CD1c-positive myeloid dendritic cell (primary cell): ENCODE data around the gene NDUFS7.

Experiments used
- DNase-seq: peaks from one replicate; pipeline ENCODE4 v3.0.0-alpha.2; 2016; ENCODE audit errors: extremely low spot score

The NDUFS7 gene

DNA sequence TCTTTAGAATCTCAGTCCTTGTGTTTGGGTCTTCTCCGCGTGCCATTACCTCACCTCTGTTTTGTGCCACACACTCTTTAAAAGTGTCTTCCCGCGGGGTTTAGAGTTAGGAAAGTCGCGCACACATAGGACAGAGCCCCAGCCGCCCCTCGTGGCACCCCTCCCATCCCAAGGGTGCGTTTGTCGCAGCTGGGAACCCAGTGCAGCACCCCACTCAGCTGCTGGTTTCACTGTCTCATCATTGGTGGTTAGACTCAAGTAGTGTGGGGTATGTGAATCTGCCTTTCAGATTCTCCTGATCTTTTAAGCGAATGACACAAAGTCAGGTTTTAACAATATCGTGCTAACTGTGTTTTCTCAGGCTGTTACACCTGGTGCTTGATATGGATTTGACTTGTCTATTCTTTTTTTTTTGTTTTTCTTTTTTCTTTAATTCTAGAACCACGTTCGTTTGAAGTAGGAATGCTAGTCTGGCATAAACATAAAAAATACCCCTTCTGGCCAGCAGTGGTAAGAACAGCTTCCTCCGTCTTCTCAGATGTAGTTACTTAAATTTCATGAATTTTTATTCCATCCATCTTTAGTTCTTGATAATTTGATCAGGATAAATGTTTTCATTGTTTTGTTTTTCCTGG lies 19.5 kb upstream of the NDUFS7 start:
- DNase-seq: no peak

DNA sequence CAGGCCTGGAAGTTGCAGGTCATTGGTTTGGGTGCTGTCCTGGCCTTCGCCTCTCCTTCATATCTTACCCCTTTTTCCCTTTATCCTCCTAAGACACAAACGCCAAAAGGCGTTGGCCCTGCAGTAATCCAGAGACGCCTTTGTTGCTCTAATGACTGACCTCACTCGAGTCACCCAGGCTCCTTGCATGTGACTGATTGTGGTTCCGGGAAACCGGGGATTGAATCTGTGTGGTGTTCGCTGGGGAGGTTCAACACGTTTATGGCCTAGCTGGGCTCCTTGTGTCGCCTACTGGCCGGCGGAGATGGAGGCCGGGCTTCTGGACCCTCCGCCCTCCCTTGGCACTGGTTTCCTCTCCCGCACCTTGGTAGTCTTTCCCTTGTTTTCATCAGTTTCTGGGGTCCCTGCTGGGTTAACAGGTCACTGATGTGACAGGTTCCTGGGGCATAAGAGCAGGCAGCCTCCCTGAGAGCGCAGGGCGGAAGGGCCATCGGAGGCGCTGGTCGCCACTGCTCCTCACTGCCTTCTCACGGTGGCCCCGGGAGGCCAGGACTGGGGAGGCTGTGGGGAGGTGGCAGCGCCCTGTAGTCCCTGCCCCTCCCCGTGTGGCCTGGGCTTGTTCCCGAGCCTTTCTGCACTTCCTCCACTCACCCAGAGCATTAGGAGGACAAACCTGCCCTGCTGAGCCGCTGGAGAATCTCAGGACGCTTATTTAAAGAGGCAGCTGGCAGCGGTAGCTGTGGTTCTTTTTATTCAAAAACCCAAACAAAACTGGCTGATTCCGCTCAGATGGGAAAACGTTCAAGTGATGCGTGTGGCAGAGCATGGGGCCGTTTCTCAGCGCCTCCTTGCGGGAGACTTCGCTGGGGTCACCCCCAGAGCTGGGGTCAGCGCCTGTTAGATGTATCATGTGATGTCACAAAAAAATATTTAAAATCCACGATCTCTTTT lies 18.1 kb upstream of the NDUFS7 start:
- DNase-seq: no peak

DNA sequence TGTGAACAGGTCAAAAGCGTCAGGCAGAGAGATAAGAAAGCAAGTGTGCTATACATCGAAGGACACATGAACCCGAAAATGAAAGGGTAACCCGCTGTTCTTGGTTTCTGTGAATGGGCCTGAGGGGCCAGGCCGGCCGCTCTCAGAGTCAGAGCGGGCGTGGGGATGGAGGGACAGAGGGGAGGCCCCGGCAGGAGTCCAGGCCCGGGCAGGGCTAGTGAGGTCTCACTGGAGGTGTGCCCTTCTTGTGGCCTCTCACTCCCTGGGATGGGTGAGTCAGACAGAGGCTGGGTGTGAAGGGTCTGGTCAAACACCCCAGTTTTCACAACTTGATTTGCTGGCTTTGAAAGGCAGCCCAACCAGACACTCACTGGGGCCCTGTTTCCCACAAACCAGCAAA lies 17.4 kb upstream of the NDUFS7 start:
- DNase-seq: no peak

DNA sequence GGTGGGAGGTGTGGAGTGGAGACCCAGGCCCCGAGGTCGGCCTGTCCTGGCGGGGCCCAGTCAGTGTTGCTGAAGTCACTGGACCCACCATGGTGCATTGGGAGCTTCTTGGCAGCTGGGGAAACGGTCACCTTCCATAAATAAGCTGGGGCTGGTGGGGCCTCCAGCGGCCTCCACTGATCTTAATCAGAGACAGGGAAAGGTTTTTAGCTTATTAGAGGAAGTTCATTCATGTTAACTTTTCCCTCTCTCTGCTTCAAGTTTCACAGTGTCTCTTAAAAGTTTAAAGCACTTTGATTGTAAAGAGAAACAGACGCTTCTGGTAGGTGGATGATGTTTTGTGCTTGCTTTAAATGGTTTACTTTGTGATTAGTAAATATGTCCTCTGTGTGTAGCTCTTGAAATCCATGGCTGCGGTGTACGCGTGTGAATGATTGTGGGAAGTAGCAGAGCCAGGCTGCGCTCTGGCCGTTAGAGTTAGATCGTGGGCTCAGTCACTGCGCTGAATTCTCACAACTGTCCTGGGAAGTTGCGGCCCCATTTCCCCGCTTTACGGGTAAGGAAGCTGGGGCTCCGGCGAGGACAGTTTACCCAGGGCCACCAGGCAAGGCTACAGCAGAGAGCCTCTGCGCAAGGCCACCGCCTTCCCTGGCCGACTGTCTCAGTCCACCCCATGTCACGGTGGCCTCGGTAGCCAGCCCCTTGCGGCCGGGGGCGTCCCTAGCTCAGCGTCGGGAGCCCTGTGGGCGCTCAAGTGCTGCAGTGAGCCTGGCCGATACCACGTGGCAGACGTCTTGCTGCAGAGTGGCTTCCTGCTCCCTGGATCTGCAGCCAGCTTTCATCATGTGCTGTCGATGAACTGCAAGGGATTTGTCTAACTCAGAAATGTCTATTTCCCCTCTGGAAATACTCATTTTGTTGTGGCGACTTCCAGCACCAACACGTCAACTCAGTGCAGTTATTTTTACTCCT lies 16.5 kb upstream of the NDUFS7 start:
- DNase-seq: peak; percentile 50

- no peak for DNase-seq
Measured at GRCh38 chr19:1369214-1369805, 14.4 kb upstream of the NDUFS7 start.

- DNase-seq: no peak
Measured at GRCh38 chr19:1370579-1371361, 12.9 kb upstream of the NDUFS7 start.

DNA sequence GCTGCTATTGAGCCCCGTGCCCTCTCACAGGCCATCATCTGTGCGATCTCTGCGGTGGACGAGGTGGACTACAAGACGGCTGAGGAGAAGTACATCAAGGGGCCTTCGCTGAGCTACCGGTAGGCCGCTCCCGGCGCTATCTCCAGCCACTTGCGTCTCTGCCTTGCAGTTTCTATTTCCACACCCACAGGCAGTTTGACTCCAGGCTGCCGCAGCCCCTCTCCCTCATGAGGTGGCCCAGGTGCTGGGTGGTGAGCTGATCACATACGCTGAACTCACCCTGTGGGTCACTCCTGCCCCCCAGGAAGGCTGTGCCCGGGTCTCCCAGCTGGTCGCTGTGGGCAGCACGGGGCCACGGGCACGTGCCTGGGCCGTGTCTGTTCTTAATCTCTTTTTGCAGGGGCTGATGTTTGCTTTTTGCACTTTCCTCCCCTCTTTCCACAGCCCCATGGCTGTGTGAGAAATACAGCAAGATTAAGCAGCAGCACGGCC lies 10.6 kb upstream of the NDUFS7 start:
- no peak for DNase-seq

DNA sequence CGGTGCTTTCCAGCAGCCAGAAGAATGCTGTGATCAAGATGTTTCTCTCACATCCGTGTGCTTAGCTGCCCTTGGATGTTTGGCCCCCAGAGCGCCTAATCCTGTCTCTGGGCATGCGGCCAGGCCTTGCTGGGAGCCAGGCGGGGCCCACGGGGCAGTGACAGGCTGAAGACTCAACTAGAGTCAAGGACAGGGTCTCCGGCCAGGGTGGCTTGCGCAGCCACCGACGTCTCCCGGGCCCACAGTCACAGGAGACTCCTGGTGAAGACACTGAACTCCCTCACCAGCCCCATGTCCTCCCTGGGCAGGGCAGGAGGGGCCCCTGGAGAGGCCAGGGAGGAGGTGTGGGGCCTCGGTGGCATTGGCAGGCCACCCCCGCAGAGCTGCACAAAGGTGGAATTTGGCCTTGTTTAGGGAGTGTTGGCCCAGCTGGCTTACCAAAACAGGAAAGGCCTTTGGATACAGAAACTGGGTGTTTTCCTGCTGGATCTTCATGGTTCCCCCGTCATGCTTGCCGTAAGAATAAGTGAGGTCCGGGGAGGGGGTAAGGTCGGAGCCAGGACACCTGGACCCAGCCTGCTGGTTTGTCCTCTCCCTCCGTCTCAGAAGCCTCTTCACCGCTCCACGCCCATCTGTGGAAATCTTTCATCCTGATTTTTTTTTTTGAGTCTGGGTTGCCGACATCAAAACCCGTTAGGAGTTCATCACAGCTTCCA lies 10.0 kb upstream of the NDUFS7 start:
- no peak for DNase-seq

GRCh38 chr19:1374250-1374577 lies 9.5 kb upstream of the NDUFS7 start:
- no peak for DNase-seq

DNA sequence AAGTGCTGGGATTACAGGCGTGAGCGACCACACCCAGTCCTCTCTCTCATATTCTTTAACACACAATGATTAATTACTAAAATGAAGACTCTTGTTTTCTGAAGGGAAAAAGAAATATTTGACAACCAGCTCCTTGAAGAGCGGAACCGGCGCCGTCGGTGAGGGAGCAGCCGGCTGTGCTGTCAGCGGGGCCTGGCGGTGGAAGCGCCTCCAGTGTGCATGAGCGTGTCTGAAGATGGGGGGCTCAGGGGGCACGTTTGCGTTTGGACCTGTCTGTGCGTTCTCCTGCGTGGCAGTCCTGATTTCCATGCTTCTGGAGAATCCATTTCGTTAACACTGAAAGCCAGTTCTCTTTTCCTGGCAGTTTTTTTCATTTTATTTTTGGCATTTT lies 7.3 kb upstream of the NDUFS7 start:
- no peak for DNase-seq

- no peak for DNase-seq
Measured at GRCh38 chr19:1377176-1377964, 6.3 kb upstream of the NDUFS7 start.

DNA sequence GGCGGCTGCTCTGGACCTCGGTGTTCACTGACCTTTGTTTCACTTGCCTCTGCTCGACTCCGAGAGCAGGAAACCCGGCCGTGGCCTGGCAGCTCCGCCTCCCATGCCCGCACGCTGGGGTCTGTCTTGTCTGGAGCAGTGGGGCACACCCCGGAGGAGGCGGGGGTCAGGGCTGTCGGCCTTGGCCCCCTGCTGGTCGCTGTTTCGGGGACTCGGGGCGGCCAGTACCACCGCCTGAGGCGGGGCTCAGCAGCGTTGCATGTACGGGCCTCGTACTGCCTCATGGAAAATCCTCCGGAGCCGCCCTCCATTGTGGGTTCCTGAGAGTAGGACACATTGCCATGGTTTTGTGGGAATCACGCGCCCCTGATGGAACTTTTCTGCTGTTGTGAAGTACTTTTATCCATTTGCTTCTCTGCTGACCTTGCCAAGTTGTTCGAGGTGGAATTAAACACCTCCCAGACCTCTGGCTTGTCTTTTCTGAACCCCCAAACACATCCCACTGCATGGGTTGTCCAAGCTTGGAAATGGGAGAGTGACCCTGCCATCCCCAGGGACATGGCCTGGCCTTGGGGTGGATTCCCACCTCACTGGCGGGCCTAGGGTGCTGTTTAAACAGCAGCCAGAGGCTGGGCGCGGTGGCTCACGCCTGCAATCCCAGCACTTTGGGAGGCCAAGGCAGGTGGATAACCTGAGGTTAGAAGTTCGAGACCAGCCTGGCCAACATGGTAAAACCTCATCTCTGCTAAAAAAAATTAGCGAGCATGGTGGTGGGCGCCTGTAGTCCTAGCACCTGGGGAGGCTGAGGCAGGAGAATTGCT lies 5.5 kb upstream of the NDUFS7 start:
- DNase-seq: no peak

- no peak for DNase-seq
Measured at GRCh38 chr19:1379126-1379905, 4.4 kb upstream of the NDUFS7 start.

- DNase-seq: no peak
Measured at GRCh38 chr19:1379961-1380489, 3.7 kb upstream of the NDUFS7 start.

- no peak for DNase-seq
Measured at GRCh38 chr19:1382250-1382649, 1.5 kb upstream of the NDUFS7 start.

DNA sequence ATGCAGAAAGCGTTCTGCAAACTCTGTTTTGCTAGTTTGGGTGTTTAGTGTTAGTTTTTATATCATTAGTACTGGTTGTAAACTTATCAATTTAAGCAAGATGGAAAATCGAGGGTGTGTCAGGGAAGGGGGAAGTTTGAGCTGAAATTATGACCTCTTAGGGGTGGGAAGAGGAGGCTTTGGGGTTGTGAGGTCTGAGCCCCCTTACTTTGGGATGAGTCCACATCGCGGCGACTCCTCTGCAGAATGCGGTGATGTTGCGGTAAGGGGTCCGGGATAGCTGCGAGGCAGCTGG lies 743 bp upstream of the NDUFS7 start:
- DNase-seq: no peak

DNA sequence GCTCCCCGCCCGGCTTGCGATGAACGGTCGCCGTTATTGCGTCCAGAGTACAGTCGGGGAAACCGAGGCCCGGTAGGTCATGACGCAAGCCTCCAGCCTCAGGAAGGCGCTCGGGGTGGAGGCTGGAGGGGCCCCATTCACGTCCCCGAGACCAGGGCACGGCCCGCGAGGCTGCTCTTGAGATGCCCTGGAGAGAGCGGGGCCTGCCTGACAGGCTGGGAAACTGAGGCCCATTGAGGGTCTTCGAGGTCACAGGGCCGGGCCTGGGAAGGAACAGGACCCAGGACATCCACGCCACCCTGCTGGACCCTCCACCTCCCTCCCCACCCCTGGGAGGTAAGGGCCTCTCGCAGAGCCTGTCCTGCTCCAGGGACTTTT lies 367 bp downstream of the NDUFS7 start:
- no peak for DNase-seq
